ENCODE data around the gene PTMA.
"Not testable (repeated sequence)": the region's sequence is repeated elsewhere in the genome, so short reads cannot be mapped to it uniquely, and the experiment has no call there.

PTMA gene

DNA sequence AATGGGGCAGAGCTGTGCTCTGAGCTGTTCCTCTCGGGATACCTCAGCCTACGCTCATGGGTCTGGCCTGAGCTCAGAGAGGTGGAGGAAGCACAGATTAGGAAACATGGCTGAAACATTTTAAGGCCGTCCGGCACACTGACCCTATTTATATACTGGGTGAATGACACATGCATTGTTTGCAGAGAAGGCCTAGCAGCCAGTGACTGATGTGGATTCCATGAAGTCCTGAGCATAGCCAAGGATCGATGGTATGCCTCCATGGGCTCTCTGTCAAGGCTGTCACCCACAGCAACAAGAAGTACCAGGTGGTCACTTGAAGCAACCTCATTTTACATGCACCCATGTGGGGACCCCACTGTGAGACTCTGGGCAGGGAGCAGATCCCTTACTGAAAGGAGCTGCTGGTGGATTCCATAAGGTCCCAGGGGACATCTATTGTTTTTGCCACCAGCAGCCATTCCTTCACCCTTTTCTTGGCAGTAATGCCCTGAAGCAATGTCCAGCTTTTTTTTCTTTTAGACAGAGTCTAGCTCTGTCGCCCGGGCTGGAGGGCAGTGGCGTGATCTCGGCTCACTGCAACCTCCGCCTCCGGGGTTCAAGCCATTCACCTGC, 8.4 kb downstream of the PTMA start:
- peak; percentile 34 to 68 (median 58) for DNase-seq

DNA sequence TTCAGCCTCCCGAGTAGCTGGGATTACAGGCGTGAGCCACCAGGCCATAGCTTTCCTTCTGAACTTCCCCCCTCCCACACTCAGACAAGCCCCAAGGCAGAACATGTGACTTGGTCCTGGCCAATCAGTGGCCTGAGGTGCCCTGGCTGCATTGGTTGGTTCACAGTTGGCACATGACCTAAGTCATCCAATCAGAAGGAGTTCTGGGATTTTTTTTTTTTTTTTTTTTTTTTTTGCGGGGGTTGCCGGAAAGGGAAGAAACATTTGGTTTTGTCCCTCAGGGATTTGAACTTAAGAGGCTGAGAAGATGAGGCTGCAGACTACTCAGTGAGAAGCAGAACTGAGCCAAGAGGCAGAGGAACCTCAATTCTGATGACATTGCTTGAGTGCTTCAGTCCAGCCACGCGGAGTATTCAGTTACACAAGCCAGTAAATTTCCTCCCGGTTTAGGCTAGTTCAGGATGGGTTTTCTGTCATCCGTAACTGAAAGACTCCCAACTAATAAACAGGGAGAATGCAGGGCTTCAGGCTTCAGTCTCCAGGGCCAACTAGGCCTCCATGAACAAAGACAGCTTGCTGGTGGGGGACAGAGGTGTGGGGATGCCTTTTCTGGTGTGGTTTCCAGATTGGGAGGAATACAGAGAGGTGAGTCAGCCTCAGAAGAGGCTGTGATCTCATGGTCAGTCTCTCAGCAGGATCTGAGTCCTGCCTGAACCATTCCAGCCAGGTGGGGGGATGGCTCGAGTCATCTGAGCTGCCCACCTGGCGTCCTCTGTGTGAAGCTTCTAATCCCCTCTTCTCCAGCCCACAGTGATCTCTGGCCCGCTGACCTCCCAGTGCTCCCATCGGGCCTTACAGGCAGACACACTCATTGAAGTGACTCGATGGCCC, 9.2 kb downstream of the PTMA start:
- DNase-seq = peak; percentile 89 to 96 (median 93)

DNA sequence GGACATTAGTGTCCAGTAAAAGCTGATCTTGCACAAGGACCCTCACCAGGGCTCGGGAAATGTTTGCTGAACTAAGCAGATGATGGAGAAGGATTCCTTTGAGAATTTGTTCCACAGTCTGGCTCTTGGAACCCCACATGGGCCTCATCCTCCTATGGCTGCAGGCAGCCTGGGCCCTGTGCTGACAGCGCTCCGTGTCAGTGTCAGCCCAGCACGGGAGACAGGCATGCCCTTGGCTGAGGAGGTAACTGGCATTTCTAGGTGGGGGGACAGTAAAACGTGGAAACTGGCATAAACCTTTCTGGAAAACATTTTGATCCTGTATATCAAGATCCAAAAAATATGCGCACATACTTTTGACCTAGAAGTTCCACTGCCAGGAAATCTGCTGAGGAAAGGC, 10.5 kb downstream of the PTMA start:
- no peak for DNase-seq

DNA sequence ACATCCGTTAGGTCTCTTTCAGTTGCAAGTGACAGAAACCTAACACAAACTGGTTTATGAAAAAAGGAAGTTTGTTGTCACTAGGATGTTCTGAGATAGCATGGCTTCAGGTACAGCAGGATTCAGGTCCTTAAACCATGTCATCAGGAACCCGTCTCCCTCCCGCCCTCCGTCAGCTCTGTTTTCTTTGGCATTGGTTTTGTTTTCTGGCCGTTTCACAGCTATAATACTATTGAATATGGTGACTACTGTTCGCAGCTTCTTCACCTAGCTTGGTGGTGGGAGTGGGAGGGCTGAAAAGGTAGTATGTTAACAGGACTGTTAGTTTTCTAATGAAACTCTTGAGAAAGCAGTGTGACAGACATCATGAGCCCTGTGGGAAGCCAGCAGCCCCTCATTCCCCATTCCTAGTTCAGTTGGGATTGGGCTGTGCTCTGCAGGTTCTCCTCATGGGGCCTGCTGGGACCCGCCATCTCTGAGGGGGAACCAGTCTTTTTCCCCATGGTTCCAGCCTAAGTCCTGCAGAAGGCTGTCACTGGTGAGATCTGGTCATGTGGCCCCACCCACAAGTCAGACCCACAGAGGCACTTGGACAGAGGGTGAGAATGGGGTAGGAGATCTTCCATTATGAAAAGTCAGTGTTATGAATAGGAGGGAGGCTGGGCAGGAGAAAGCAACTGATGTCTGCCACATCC, 12.1 kb downstream of the PTMA start:
- DNase-seq = no peak

DNA sequence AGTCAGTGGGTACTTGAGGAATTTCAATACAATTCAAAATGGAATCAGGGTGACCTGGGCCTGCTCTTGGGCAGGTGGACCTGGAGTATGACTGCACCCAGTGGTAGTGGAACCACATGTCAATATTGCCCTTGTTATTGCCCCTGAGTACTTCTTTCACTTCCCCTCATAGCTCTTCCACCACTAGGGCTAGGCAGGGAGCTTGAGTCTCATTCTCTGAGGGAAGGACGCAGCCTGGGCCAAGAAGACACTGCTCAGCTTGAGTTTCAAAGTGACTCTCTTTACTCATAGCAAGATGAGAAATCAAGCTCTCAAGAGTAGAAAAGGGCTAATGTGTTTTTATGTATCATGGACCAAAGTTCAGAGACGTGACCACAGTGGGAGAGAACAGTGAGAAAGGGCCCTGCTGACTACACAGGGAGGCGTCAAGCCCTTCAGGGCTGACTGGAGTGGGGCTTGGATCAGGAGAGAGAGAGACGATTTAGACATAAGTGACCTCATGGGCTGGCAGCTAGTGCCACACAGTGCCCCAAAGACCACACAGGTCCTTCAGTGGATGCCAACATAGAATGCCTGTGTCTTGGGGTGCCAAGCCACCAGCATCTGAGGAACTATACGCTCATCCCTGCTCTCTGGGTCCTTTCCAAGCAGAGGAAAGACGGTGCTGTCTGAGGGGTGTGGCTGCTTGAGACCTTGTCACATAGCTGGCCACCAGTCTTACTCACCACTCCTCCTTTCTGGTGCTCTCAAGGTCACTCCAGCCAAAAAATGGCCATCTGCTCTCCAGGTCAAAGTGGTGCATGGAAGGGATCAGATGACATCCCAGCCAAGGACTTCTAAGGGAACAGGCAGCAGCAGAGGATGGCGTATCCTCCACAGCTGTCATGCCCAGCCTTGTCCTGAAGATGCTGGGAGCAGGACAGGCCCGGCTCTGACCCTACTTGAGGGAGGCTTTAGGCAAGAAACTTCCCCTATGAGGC, 13.0 kb downstream of the PTMA start:
- peak; percentile 19 to 64 (median 52) for DNase-seq

GRCh38 chr2:231722721-231723307, 14.5 kb downstream of the PTMA start:
- DNase-seq = no peak

DNA sequence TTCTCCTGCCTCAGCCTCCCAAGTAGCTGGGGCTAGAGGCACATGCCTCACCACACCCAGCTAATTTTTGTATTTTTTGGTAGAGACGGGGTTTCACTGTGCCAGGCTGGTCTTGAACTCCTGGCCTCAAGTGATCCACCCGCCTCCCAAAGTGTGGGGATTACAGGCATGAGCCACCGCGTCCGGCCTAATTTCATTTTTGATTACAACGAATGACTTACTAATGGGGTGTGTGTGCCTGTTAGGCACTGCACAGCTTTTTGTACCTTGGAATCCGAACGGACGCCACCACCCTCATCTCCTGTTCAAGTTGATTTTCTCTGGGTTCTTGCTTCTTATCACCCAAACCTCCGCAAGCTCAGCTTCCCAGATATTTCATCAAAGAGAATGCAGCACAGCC, 17.2 kb downstream of the PTMA start:
- no peak for DNase-seq

GRCh38 chr2:231726276-231726675, 18.0 kb downstream of the PTMA start:
- DNase-seq = peak in 1 of 4 experiments; percentile 7

DNA sequence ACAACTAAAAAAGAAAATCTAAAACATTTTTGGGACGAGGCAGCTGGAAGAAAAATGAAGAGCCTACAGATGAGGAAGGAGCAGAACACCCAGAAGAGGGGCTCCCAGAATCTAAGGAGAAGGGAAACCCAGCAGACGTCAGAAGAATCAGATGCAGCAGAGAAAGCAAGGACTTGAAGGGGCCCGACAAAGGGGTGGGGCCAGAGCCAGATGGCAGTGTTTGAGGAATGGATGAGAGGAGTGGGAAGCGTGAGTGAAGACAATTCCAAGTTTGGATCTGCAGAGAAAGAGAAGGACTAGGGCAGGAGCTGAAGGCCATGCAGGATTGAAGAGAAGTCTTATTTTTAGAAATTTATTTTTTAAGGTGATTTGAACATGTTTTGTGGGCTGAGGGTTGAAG, 19.3 kb downstream of the PTMA start:
- DNase-seq = no peak

GRCh38 chr2:231732604-231733003, 24.3 kb downstream of the PTMA start:
- no peak for DNase-seq

GRCh38 chr2:231737761-231738160, 29.4 kb downstream of the PTMA start:
- DNase-seq = no peak

- no peak for DNase-seq
These were observed 35.2 kb downstream of the PTMA start for GRCh38 chr2:231743376-231744116.

GRCh38 chr2:231745303-231746038, 37.1 kb downstream of the PTMA start:
- DNase-seq = no peak

GRCh38 chr2:231748153-231748896, 40.0 kb downstream of the PTMA start:
- not testable (repeated sequence) for DNase-seq

DNA sequence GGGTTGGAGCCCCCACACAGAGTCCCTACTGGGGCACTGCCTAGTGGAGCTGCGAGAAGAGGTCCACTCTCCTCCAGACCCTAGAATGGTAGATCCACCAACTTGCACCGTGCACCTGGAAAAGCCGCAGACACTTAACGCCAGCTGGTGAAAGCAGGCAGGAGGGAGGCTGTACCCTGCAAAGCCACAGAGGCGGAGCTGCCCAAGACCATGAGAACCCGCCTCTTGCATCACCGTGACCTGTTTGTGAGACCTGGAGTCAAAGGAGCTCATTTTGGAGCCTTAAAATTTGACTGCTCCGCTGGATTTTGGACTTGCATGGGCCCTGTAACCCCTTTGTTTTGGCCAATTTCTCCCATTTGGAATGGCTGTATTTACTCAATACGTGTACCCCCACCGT, 40.7 kb downstream of the PTMA start:
- DNase-seq = not testable (repeated sequence)

DNA sequence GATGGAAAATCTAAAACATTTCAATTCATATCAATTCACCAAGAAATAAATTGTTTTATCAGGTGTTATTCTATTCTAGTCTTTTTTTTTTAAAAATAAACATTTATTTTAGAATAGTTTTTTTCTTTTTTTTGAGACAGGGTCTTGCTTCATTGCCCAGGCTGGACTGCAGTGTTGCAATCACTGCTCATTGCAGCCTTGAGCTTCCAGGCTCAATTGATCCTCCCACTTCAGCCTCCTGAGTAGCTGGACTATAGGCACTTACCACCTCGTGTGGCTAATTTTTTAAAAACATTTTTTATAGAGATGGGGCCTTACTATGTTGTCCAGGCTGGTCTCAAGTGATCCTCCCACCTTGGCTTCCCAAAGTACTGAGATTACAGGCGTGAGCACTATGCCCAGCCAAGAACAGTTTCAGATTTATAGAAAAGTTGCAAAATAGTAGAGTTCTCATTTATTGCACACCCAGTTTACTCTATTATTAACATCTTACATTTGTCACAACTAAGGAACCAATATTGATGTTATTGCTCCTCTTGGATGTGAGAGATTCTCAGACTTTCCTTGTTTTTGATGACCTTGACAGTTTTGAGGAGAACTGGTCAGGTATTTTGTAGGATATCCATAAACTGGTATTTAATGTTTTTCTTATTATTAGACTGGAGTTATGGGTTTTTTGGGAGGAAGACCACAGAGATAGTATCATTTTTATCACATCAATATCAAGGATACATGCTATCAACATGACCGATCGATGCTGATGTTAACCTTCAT, 42.9 kb downstream of the PTMA start:
- DNase-seq = no peak

DNA sequence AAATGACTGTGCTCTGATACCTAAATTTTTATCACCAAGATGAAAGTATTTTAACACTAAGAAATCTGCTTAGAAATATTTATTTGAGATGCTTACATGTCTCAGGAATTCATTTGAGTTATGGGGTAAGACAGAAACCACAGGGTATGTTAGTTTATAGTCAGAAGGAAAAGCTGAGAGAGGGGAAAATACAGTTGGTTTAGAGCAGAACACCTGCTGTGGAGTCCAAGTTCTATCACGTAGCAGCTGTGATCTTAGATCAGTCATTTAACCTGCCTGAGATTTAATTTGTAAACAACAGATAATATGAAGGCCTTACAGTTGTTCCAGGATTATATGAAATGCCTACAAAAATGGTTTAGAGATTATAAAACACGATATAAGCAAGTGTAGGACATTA, 43.7 kb downstream of the PTMA start:
- DNase-seq = no peak

DNA sequence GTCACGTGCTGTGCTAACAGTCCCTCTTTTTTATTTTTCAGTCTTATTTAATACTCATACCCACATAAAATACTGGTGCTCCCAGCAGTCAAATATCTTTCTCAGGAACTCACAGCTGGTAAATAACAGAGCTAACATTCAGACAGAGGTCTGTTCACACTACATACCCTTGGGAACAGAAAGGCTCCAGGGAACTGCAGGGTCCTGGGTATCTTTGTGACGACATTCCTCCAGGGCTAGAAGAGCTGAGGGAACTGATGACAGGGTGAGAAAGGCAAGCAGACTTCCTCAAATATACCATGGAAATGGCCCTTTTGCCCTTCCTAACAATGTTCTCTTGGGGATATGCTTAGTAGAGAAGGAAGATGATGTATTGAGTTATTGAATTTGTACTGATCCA, 53.4 kb downstream of the PTMA start:
- peak in 2 of 4 experiments; percentile 4 to 20 for DNase-seq

Data from suppressor macrophage (primary cell).